ENCODE results near the gene KRTAP5-9. TPM values are rescaled to one million over a fixed set of nuclear protein-coding genes. Genes with fewer than 3 reads are reported as not detected.
"Not testable (repeated sequence)": the region's sequence is repeated elsewhere in the genome, so short reads cannot be mapped to it uniquely, and the experiment has no call there.

The KRTAP5-9 gene
- total RNA-seq, 4 donors from 2014 or later = 0.55 to 1.4 (median 0.91) TPM; not detected in 1

GRCh38 chr11:71577469-71578004 is 29.3 kb downstream of the KRTAP5-9 start:
- 86% methylated on average over 7 of the region's 7 CpGs for WGBS
- no peak overlapping the region for H3K27ac ChIP-seq
- no peak for DNase-seq (ENCODE audit: low spot score in 2 of 2)
- no peaks in the 10 kb centered on the region for H3K36me3 ChIP-seq
- H3K4me1 ChIP-seq = peaks cover 11% of the 10 kb centered on the region
- no peaks in the 10 kb centered on the region for H3K9me3 ChIP-seq
- peaks cover 20% of the 10 kb centered on the region for H3K27me3 ChIP-seq
- TF ChIP-seq EP300 (IDR thresholded peaks at IDR 0.05) = no peak
- TF ChIP-seq POLR2AphosphoS5 (IDR thresholded peaks at IDR 0.05) = no peak
- TF ChIP-seq CTCF (IDR thresholded peaks at IDR 0.05) = no peak
- no peak for TF ChIP-seq POLR2A (IDR thresholded peaks at IDR 0.05)
- H3K4me3 ChIP-seq = no peak overlapping the region

GRCh38 chr11:71579513-71579912 is 31.3 kb downstream of the KRTAP5-9 start:
- H3K4me3 ChIP-seq; DNase-seq (ENCODE audit: low spot score in 2 of 2); H3K36me3 ChIP-seq; H3K9me3 ChIP-seq; H3K27ac ChIP-seq: not testable (repeated sequence)
- 56% methylated on average over 7 of the region's 7 CpGs for WGBS
- peaks cover 25% of the 10 kb centered on the region for H3K27me3 ChIP-seq
- H3K4me1 ChIP-seq = peaks cover 11% of the 10 kb centered on the region

- H3K4me1 ChIP-seq = peaks cover 11% of the 10 kb centered on the region
- WGBS = 8% methylated on average over 8 of the region's 8 CpGs
- H3K9me3 ChIP-seq = no peaks in the 10 kb centered on the region
- peaks cover 28% of the 10 kb centered on the region for H3K27me3 ChIP-seq
- DNase-seq (ENCODE audit: low spot score in 2 of 2) = no peak
- no peaks in the 10 kb centered on the region for H3K36me3 ChIP-seq
- H3K27ac ChIP-seq = no peak overlapping the region
- no peak overlapping the region for H3K4me3 ChIP-seq
- TF ChIP-seq POLR2A (IDR thresholded peaks at IDR 0.05) (no peak), POLR2AphosphoS5 (IDR thresholded peaks at IDR 0.05) (no peak), EP300 (IDR thresholded peaks at IDR 0.05) (no peak), CTCF (IDR thresholded peaks at IDR 0.05) (peak; percentile 26 to 83)
These were observed 32.1 kb downstream of the KRTAP5-9 start for GRCh38 chr11:71580057-71581003.

- Histone ChIP-seq H3K4me3 (no peak overlapping the region), H3K9me3 (no peaks in the 10 kb centered on the region), H3K36me3 (no peaks in the 10 kb centered on the region), H3K4me1 (peaks cover 11% of the 10 kb centered on the region), H3K27me3 (peaks cover 28% of the 10 kb centered on the region), H3K27ac (no peak overlapping the region)
- WGBS = 82% methylated on average over 4 of the region's 4 CpGs
- no peak for DNase-seq (ENCODE audit: low spot score in 2 of 2)
- TF ChIP-seq POLR2AphosphoS5 (IDR thresholded peaks at IDR 0.05) = no peak
- TF ChIP-seq POLR2A (IDR thresholded peaks at IDR 0.05) = no peak
- no peak for TF ChIP-seq CTCF (IDR thresholded peaks at IDR 0.05)
- no peak for TF ChIP-seq EP300 (IDR thresholded peaks at IDR 0.05)
These were observed 33.6 kb downstream of the KRTAP5-9 start for GRCh38 chr11:71581826-71582225.

GRCh38 chr11:71582309-71582895 is 34.2 kb downstream of the KRTAP5-9 start, which contains the start of gene KRTAP5-11:
TSS of gene KRTAP5-11 (minus strand) at chr11:71582875. CDS start at chr11:71582837, 38 bp downstream.
- H3K4me1 ChIP-seq = peaks cover 11% of the 10 kb centered on the region
- no peak within 1 kb of the TSS for H3K4me3 ChIP-seq
- no peak within 1 kb of the TSS for H3K27ac ChIP-seq
- 18% methylated on average over 1 of the region's 3 CpGs for WGBS
- no peaks in the 10 kb centered on the region for H3K9me3 ChIP-seq
- peaks cover 24% of the 10 kb centered on the region for H3K27me3 ChIP-seq
- DNase-seq (ENCODE audit: low spot score in 2 of 2) = no peak
- H3K36me3 ChIP-seq = no peaks in the 10 kb centered on the region
- no peak for TF ChIP-seq EP300 (IDR thresholded peaks at IDR 0.05)

GRCh38 chr11:71582969-71583368 is 34.7 kb downstream of the KRTAP5-9 start:
- not testable (repeated sequence) for H3K36me3 ChIP-seq; DNase-seq (ENCODE audit: low spot score in 2 of 2); H3K27ac ChIP-seq; H3K4me3 ChIP-seq; H3K9me3 ChIP-seq
- Histone ChIP-seq H3K4me1 (peaks cover 11% of the 10 kb centered on the region), H3K27me3 (peaks cover 21% of the 10 kb centered on the region)
- WGBS = 74% methylated on average over 2 of the region's 2 CpGs

- Histone ChIP-seq H3K27me3 (peaks cover 17% of the 10 kb centered on the region), H3K4me1 (peaks cover 12% of the 10 kb centered on the region)
- not testable (repeated sequence) for DNase-seq (ENCODE audit: low spot score in 2 of 2); H3K36me3 ChIP-seq; H3K4me3 ChIP-seq; H3K9me3 ChIP-seq; H3K27ac ChIP-seq
- 95% methylated on average over 5 of the region's 5 CpGs for WGBS
These were observed 37.5 kb downstream of the KRTAP5-9 start for GRCh38 chr11:71585673-71586072.

GRCh38 chr11:71588314-71588713 is 40.1 kb downstream of the KRTAP5-9 start:
- H3K27ac ChIP-seq; H3K9me3 ChIP-seq; DNase-seq (ENCODE audit: low spot score in 2 of 2); H3K27me3 ChIP-seq; H3K4me1 ChIP-seq; H3K4me3 ChIP-seq; H3K36me3 ChIP-seq: not testable (repeated sequence)
- 70% methylated on average over 4 of the region's 4 CpGs for WGBS

- not testable (repeated sequence) for H3K36me3 ChIP-seq; DNase-seq (ENCODE audit: low spot score in 2 of 2); H3K4me3 ChIP-seq; H3K9me3 ChIP-seq; H3K27ac ChIP-seq; H3K27me3 ChIP-seq; H3K4me1 ChIP-seq
- WGBS = 59% methylated on average over 11 of the region's 11 CpGs
These were observed 40.8 kb downstream of the KRTAP5-9 start for GRCh38 chr11:71588822-71589545.
